ENCODE results near the gene NUP50. TPM values are rescaled to one million over a fixed set of nuclear protein-coding genes. Genes with fewer than 3 reads are reported as not detected.
A peak's percentile ranks its signal among the peaks of the same experiment; 100 is the strongest.

The NUP50 gene
- total RNA-seq, 4 donors from 2014 or later: 33.9 to 66.5 (median 57.7) TPM

GRCh38 chr22:45159652-45160462 is 3.9 kb upstream of the NUP50 start:
- DNase-seq (ENCODE audit: low spot score) (no peak), ATAC-seq (ENCODE audit: low FRiP score) (no peak)
- no peak for TF ChIP-seq CTCF (IDR thresholded peaks at IDR 0.05)

DNA sequence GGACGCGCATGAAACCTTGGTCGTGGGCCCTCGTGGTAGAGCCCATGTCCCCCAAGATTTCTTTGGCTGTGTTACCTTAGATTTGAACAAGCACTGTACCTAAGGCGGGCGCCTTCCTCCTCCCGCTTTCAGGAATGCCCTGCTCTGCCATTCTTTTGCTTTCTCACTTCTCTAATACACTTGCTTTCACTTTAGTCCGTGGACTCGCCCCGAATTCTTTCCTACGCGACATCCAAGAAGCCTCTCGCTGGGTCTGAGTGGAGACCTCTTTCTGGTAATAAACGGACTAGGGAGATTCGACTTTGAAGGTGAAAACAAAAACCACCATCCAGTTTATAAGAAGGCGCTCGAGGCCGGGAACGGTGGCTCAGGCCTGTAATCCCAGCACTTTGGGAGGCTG is 1.2 kb upstream of the NUP50 start:
- TF ChIP-seq CTCF (IDR thresholded peaks at IDR 0.05): no peak
- no peak for ATAC-seq (ENCODE audit: low FRiP score)
- no peak for DNase-seq (ENCODE audit: low spot score)

DNA sequence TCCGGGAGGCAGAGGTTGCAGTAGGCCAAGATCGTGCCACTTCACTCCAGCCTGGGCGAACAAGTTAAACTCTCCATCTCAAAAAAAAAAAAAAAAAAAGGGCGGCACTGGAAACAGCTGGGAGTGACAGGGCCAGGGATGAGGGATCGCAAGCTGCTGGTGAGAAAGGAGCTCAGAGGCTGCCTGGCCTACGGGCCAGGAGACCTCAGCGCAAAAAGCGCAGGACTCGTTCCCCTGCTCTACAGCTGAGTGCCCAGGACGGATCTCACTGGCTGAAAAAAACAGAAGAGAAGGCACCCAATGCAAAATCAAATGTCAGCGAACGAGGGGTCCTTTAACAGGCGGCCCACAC is 650 bp upstream of the NUP50 start:
- peak; percentile 17 for ATAC-seq (ENCODE audit: low FRiP score)
- TF ChIP-seq CTCF (IDR thresholded peaks at IDR 0.05): no peak
- DNase-seq (ENCODE audit: low spot score): no peak

DNA sequence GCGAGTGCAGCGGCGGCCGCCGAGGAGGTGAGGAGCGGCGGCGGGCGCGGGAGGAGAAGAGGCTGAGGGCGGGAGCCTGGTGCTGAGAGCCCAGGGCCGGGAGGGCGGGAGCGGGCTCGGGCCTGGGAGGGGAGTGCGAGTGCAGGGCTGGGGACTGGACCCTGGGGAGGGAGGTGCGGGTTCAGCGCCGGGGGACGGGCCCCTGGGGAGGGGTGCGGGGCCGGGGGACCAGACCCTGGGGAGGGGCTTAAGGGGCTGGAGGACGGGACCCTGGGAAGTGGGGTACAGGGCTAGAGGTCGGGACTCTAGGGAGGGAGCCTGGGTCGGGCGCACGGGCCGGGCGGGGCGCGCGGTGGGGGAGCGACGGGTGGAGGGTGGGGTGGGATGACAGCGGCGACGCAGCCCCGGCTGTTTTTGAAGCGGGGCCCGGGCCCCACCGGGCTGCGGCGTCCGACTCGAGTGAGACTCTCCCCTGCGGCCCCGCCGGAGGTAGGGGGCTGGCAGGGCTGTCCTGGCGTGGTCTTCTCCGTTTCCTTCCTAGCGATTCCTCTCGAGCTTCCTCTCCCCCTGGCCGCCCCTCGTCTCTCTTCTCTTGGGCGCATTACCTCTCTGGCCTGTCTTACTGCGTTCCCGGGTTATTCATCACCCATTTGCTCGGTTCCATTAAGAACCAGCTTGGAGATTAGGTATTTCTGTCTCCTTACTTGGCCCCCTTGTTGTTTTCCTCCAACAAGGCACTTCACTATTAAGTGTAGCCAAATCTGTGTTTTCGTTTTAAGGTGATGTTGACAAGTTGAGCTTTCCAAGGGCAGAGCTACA is 754 bp downstream of the NUP50 start:
- TF ChIP-seq CTCF (IDR thresholded peaks at IDR 0.05): no peak
- peak; percentile 52 for ATAC-seq (ENCODE audit: low FRiP score)
- no peak for DNase-seq (ENCODE audit: low spot score)

DNA sequence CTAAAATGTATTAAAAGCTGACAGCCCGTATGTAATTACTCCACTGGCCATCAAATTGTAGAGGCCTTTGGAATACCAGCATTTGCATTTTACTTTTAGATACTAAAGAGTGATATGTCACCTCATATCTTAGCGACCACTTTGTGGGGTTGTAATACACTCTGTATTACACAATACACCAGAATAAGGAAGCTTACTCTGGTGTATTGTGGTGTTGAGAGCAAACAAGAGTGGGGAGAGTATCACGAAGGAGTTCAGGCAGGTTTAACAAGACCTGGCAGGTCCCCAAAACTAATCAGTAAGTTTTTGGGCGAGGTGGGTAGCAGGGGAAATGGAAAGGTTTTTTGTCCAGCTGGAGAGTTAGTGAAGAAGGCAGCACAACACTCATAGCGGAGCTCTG is 3.2 kb downstream of the NUP50 start:
- TF ChIP-seq CTCF (IDR thresholded peaks at IDR 0.05): no peak
- DNase-seq (ENCODE audit: low spot score): no peak
- ATAC-seq (ENCODE audit: low FRiP score): no peak

GRCh38 chr22:45169591-45170466 is 6.1 kb downstream of the NUP50 start:
- no peak for DNase-seq (ENCODE audit: low spot score)
- TF ChIP-seq CTCF (IDR thresholded peaks at IDR 0.05): no peak
- ATAC-seq (ENCODE audit: low FRiP score): no peak
